Mesendoderm (in vitro differentiated cells): Measurements from ENCODE around the gene FOXD2.

Source experiments
- DNase-seq: peaks from one replicate; pipeline ENCODE4 v3.0.0; 2013
- H2AK5ac ChIP-seq: 2 replicates; pipeline ENCODE4 v1.6.1; 2013; ENCODE audit warnings: low read length, inconsistent platforms
- H2BK120ac ChIP-seq: 2 replicates; pipeline ENCODE4 v1.6.1; 2013; ENCODE audit warnings: low read depth, mild to moderate bottlenecking, low read length, moderate library complexity, mixed read lengths
- H2BK15ac ChIP-seq: replicated peaks from 2 replicates; pipeline ENCODE4 v1.6.1; 2013; ENCODE audit warnings: low read depth, mild to moderate bottlenecking, moderate library complexity
- H2BK5ac ChIP-seq: 2 replicates; pipeline ENCODE4 v1.6.1; 2013; ENCODE audit warnings: low read length, inconsistent platforms
- H3K18ac ChIP-seq: 2 replicates; pipeline ENCODE4 v1.6.1; 2013; ENCODE audit warnings: mild to moderate bottlenecking, low read length, mixed read lengths
- H3K23ac ChIP-seq: one replicate; pipeline ENCODE4 v1.6.1; 2013; ENCODE audit warnings: low read length
- H3K27ac ChIP-seq: 2 replicates; pipeline ENCODE4 v1.5.1; 2013; ENCODE audit warnings: low read depth, mild to moderate bottlenecking, inconsistent platforms, low read length, moderate library complexity
- H3K27me3 ChIP-seq: 2 replicates; pipeline ENCODE4 v1.6.1; 2013; ENCODE audit warnings: low read length, control low read depth, mild to moderate bottlenecking, inconsistent platforms; ENCODE audit not compliant: insufficient read depth, poor library complexity
- H3K36me3 ChIP-seq: 2 replicates; pipeline ENCODE4 v1.6.1; 2013; ENCODE audit warnings: low read length, inconsistent platforms; ENCODE audit not compliant: control insufficient read depth, insufficient read depth
- H3K4ac ChIP-seq: one replicate; pipeline ENCODE4 v1.6.1; 2013; ENCODE audit warnings: low read depth, mild to moderate bottlenecking, low read length, moderate library complexity
- H3K4me1 ChIP-seq: 2 replicates; pipeline ENCODE4 v1.6.1; 2013; ENCODE audit warnings: low read depth, low read length, inconsistent platforms; ENCODE audit not compliant: control insufficient read depth
- H3K4me2 ChIP-seq: 2 replicates; pipeline ENCODE4 v1.6.1; 2013; ENCODE audit warnings: low read length
- H3K4me3 ChIP-seq: 2 replicates; pipeline ENCODE4 v1.5.1; 2013; ENCODE audit warnings: mild to moderate bottlenecking, low read length
- H3K56ac ChIP-seq: one replicate; pipeline ENCODE4 v1.6.1; 2013; ENCODE audit warnings: low read length
- H3K79me1 ChIP-seq: 2 replicates; pipeline ENCODE4 v1.6.1; 2013; ENCODE audit warnings: low read length, inconsistent platforms
- H3K79me2 ChIP-seq: 2 replicates; pipeline ENCODE4 v1.6.1; 2013; ENCODE audit warnings: mild to moderate bottlenecking, low read length; ENCODE audit not compliant: control insufficient read depth, insufficient read depth
- H3K9ac ChIP-seq: 2 replicates; pipeline ENCODE4 v1.6.1; 2013; ENCODE audit warnings: low read length, inconsistent platforms
- H4K5ac ChIP-seq: one replicate; pipeline ENCODE4 v1.6.1; 2013; ENCODE audit warnings: low read length
- H4K8ac ChIP-seq: one replicate; pipeline ENCODE4 v1.6.1; 2013; ENCODE audit warnings: low read depth, mild to moderate bottlenecking, control low read depth, low read length, moderate library complexity
- WGBS: extraction: QIAGEN DNeasy Blood & Tissue Kit; methylation state at CpG from one replicate; pipeline ENCODE4 v1.1.7; 2013; ENCODE audit warnings: low lambda C conversion rate, missing lambda C conversion rate; ENCODE audit not compliant: insufficient coverage; ENCODE audit errors: extremely low coverage; 5-methylcytosine and 5-hydroxymethylcytosine counted together

FOXD2 gene

DNA sequence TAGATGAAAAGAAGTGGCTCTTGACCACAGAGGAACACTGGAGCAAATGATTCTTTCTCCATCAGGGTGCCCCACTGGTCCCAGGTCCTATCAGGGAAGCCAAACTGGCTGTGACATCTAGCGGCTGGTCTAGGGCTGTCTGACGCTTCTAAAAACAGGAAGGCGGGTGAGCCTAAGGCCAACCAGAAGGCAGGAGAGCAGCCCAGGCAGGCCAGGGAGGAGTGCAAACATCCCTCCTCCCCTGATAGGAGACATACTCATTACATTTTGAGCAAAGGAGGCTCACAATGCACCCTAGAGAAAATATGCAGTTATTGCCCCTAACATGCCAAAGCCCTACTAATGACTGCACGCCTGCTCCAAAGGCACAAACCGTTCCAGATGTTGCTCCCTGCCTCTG is 32.1 kb upstream of the FOXD2 start:
- Histone ChIP-seq H3K36me3 (no peaks in the 10 kb centered on the region), H3K4ac (no peak overlapping the region), H3K27me3 (no peaks in the 10 kb centered on the region), H3K4me1 (no peaks in the 10 kb centered on the region), H3K79me2 (no peaks in the 10 kb centered on the region), H3K18ac (no peak overlapping the region), H3K27ac (no peak overlapping the region), H2AK5ac (no peak overlapping the region), H2BK15ac (no peak overlapping the region), H3K56ac (no peak overlapping the region), H2BK120ac (no peak overlapping the region), H2BK5ac (no peak overlapping the region), H4K5ac (no peak overlapping the region), H3K9ac (no peak overlapping the region), H3K4me3 (no peak overlapping the region), H4K8ac (no peak overlapping the region), H3K79me1 (no peaks in the 10 kb centered on the region), H3K23ac (no peak overlapping the region), H3K4me2 (no peak overlapping the region)
- DNase-seq, result peak; percentile 45
- no CpG with 5 or more reads among the region's 5 CpGs for WGBS

DNA sequence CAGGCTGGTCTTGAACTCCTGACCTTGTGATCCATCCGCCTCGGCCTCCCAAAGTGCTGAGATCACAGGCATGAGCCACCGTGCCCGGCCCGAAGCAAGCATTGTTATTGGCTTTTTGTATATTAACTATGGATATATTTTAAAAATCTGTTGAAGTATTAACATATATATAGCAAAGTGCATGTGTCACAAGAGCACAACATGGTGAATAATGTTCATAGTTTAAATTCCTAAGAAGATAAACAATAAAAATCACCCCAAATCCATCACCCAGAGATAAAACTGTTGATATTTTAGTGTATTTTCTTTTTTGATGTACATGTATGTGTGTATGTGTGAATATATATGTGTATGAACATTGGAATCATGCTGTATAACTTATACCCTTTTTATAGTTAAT is 30.9 kb upstream of the FOXD2 start:
- no peak overlapping the region for H2AK5ac ChIP-seq
- no peaks in the 10 kb centered on the region for H3K4me1 ChIP-seq
- no peak overlapping the region for H2BK5ac ChIP-seq
- H4K8ac ChIP-seq, result no peak overlapping the region
- no peaks in the 10 kb centered on the region for H3K79me1 ChIP-seq
- no peak overlapping the region for H3K4me3 ChIP-seq
- WGBS, result no CpG with 5 or more reads among the region's 5 CpGs
- no peak overlapping the region for H2BK15ac ChIP-seq
- H3K79me2 ChIP-seq, result no peaks in the 10 kb centered on the region
- no peak overlapping the region for H4K5ac ChIP-seq
- H2BK120ac ChIP-seq, result no peak overlapping the region
- no peak for DNase-seq
- H3K4ac ChIP-seq, result no peak overlapping the region
- no peaks in the 10 kb centered on the region for H3K27me3 ChIP-seq
- no peak overlapping the region for H3K18ac ChIP-seq
- H3K4me2 ChIP-seq, result no peak overlapping the region
- H3K56ac ChIP-seq, result no peak overlapping the region
- H3K23ac ChIP-seq, result no peak overlapping the region
- H3K36me3 ChIP-seq, result no peaks in the 10 kb centered on the region
- H3K27ac ChIP-seq, result no peak overlapping the region
- no peak overlapping the region for H3K9ac ChIP-seq

DNA sequence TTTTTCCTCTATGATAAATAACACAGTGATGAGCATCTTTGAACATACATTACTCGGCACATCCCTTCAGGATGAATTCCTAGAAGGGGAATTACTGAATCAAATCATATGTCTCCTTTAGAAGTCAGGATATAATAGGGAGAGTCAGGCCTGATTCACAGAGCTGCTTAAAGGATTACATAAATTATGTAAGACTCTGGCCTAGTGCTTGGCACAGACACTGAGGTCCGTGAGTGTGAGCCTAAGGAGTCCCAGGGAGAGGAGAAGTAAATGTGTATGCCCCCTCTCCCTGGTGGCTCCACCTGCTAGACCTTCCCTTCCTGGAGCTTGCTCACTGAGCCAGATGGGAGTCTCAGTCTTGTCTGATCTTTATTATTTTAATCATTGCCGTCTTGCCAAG is 30.4 kb upstream of the FOXD2 start:
- H2AK5ac ChIP-seq, result no peak overlapping the region
- no peak overlapping the region for H3K56ac ChIP-seq
- no peaks in the 10 kb centered on the region for H3K27me3 ChIP-seq
- no peaks in the 10 kb centered on the region for H3K79me2 ChIP-seq
- H3K79me1 ChIP-seq, result no peaks in the 10 kb centered on the region
- no peak overlapping the region for H3K27ac ChIP-seq
- H3K4me1 ChIP-seq, result no peaks in the 10 kb centered on the region
- no peak overlapping the region for H3K4me2 ChIP-seq
- no peak overlapping the region for H3K18ac ChIP-seq
- H3K9ac ChIP-seq, result no peak overlapping the region
- no peak for DNase-seq
- H3K4me3 ChIP-seq, result no peak overlapping the region
- H3K36me3 ChIP-seq, result no peaks in the 10 kb centered on the region
- H2BK5ac ChIP-seq, result no peak overlapping the region
- H3K4ac ChIP-seq, result no peak overlapping the region
- H4K5ac ChIP-seq, result no peak overlapping the region
- H2BK120ac ChIP-seq, result no peak overlapping the region
- WGBS, result no CpG with 5 or more reads among the region's 3 CpGs
- no peak overlapping the region for H2BK15ac ChIP-seq
- no peak overlapping the region for H4K8ac ChIP-seq
- H3K23ac ChIP-seq, result no peak overlapping the region

DNA sequence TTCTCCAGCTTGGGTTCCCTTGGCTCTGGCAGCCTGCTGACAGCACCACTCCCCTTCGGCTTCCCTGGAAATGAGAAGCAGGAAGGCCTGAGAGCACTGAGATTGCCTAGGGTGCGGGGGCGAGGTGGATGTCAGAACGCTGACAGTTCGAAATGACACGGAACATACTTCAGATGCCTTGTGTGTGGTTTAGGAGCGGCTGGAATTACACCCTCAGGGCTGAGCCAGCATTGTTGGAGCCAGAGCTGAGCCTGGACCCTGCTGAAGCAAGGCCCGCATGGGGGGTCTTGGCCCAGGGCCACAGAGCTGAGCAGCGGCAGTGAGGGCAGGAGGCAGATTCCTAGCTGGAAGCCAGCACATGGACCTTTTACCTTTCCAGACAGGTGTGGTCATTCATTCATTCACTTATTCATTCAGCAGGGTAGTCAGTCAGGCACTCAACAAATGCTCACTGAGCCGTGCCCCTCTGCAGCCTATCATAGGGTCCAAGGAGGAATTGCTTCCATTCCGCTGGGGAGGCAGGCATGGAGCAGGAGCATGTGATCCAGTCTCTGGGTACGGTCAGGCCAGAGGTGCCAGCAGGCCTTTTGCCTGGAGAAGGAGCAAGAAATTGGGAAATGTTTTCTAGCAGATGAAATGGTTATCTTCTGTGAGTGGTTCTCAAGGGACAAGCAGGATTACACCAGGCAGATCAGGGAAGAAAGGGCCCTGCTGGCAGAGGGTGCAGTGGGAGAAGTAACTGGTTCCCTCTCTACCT is 28.4 kb upstream of the FOXD2 start:
- H3K36me3 ChIP-seq, result no peaks in the 10 kb centered on the region
- H3K27ac ChIP-seq, result no peak overlapping the region

GRCh38 chr1:47410068-47410455 is 27.8 kb upstream of the FOXD2 start:
- Histone ChIP-seq H3K4me3 (no peak overlapping the region), H3K27me3 (peaks cover 7% of the 10 kb centered on the region), H3K4me2 (no peak overlapping the region), H2BK15ac (no peak overlapping the region), H2BK120ac (no peak overlapping the region), H3K18ac (no peak overlapping the region), H3K27ac (no peak overlapping the region), H3K56ac (no peak overlapping the region), H4K5ac (no peak overlapping the region), H3K4me1 (no peaks in the 10 kb centered on the region), H3K4ac (no peak overlapping the region), H3K79me2 (no peaks in the 10 kb centered on the region), H3K79me1 (no peaks in the 10 kb centered on the region), H2AK5ac (no peak overlapping the region), H2BK5ac (no peak overlapping the region), H3K9ac (no peak overlapping the region), H4K8ac (no peak overlapping the region), H3K23ac (no peak overlapping the region), H3K36me3 (no peaks in the 10 kb centered on the region)
- DNase-seq, result no peak
- WGBS, result no CpG with 5 or more reads among the region's 3 CpGs

More for the DNA sequence above, 28.4 kb upstream of the FOXD2 start:
- no peak overlapping the region for H4K5ac ChIP-seq
- no peak overlapping the region for H3K4me2 ChIP-seq
- H3K4me3 ChIP-seq, result no peak overlapping the region
- H3K27me3 ChIP-seq, result peaks cover 3% of the 10 kb centered on the region
- H2BK15ac ChIP-seq, result no peak overlapping the region
- H3K18ac ChIP-seq, result no peak overlapping the region
- no peak overlapping the region for H2BK120ac ChIP-seq
- DNase-seq, result peak; percentile 58
- no peaks in the 10 kb centered on the region for H3K79me2 ChIP-seq
- H3K4me1 ChIP-seq, result no peaks in the 10 kb centered on the region
- H2BK5ac ChIP-seq, result no peak overlapping the region
- no peak overlapping the region for H3K23ac ChIP-seq
- H3K9ac ChIP-seq, result no peak overlapping the region
- H3K56ac ChIP-seq, result no peak overlapping the region
- no peak overlapping the region for H2AK5ac ChIP-seq
- no CpG with 5 or more reads among the region's 12 CpGs for WGBS
- no peak overlapping the region for H4K8ac ChIP-seq
- H3K4ac ChIP-seq, result no peak overlapping the region
- no peaks in the 10 kb centered on the region for H3K79me1 ChIP-seq

GRCh38 chr1:47411436-47411835 is 26.4 kb upstream of the FOXD2 start:
- no peak overlapping the region for H2AK5ac ChIP-seq
- no peaks in the 10 kb centered on the region for H3K79me2 ChIP-seq
- H3K4me1 ChIP-seq, result no peaks in the 10 kb centered on the region
- H3K4me3 ChIP-seq, result no peak overlapping the region
- no peak overlapping the region for H4K8ac ChIP-seq
- H2BK15ac ChIP-seq, result no peak overlapping the region
- H3K18ac ChIP-seq, result no peak overlapping the region
- no peaks in the 10 kb centered on the region for H3K36me3 ChIP-seq
- peaks cover 19% of the 10 kb centered on the region for H3K27me3 ChIP-seq
- no peak overlapping the region for H3K4ac ChIP-seq
- no peak overlapping the region for H2BK5ac ChIP-seq
- H3K79me1 ChIP-seq, result no peaks in the 10 kb centered on the region
- H3K23ac ChIP-seq, result no peak overlapping the region
- H4K5ac ChIP-seq, result no peak overlapping the region
- H3K4me2 ChIP-seq, result no peak overlapping the region
- no peak overlapping the region for H3K9ac ChIP-seq
- no peak overlapping the region for H2BK120ac ChIP-seq
- WGBS, result no CpG with 5 or more reads among the region's 2 CpGs
- H3K56ac ChIP-seq, result no peak overlapping the region
- H3K27ac ChIP-seq, result no peak overlapping the region
- DNase-seq, result no peak
